Measurements from ENCODE around the gene ADCY4. TPM values are rescaled to one million over a fixed set of nuclear protein-coding genes. Genes with fewer than 3 reads are reported as not detected.

ADCY4 gene
- total and polyA plus RNA-seq, 2 of the 13 experiments (the other 11 are each of a cell fraction or from before 2014, with no cell fraction given): 0.03 TPM; not detected in 1

- no peak for TF ChIP-seq SP2 (CRISPR knock-in tag; IDR thresholded peaks at IDR 0.05)
- peak; percentile 63 for TF ChIP-seq RBM22 (optimal IDR thresholded peaks at IDR 0.05; ENCODE audit: low read length)
- no peak for TF ChIP-seq KIAA2018 (CRISPR knock-in tag; IDR thresholded peaks at IDR 0.05; ENCODE audit: borderline replicate concordance)
- no peak for TF ChIP-seq ZNF512B (CRISPR knock-in tag; IDR thresholded peaks at IDR 0.05; ENCODE audit: borderline replicate concordance)
- TF ChIP-seq ZNF430 (CRISPR knock-in tag; IDR thresholded peaks at IDR 0.05): peak; percentile 76; the same call in 1 of the 2 replicates
- peak; percentile 63 for TF ChIP-seq GATAD2A (CRISPR knock-in tag; IDR thresholded peaks at IDR 0.05)
- TF ChIP-seq, protein P1, sequence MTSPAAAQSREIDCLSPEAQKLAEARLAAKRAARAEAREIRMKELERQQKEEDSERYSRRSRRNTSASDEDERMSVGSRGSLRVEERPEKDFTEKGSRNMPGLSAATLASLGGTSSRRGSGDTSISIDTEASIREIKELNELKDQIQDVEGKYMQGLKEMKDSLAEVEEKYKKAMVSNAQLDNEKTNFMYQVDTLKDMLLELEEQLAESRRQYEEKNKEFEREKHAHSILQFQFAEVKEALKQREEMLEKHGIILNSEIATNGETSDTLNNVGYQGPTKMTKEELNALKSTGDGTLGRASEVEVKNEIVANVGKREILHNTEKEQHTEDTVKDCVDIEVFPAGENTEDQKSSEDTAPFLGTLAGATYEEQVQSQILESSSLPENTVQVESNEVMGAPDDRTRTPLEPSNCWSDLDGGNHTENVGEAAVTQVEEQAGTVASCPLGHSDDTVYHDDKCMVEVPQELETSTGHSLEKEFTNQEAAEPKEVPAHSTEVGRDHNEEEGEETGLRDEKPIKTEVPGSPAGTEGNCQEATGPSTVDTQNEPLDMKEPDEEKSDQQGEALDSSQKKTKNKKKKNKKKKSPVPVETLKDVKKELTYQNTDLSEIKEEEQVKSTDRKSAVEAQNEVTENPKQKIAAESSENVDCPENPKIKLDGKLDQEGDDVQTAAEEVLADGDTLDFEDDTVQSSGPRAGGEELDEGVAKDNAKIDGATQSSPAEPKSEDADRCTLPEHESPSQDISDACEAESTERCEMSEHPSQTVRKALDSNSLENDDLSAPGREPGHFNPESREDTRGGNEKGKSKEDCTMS (CRISPR knock-in tag; conservative IDR thresholded peaks at IDR 0.05): no peak
- no peak for TF ChIP-seq HHEX (CRISPR knock-in tag; IDR thresholded peaks at IDR 0.05)
- TF ChIP-seq KLF9 (CRISPR knock-in tag; IDR thresholded peaks at IDR 0.05; ENCODE audit: low read depth): 0 out of 2 replicates have a peak, but pooled peaks have one; percentile 26
- no peak for TF ChIP-seq ZNF550 (CRISPR knock-in tag; IDR thresholded peaks at IDR 0.05; ENCODE audit: borderline replicate concordance)
- no peak for TF ChIP-seq HMG20A (CRISPR knock-in tag; IDR thresholded peaks at IDR 0.05; ENCODE audit: borderline replicate concordance)
- TF ChIP-seq ZNF710 (CRISPR knock-in tag; IDR thresholded peaks at IDR 0.05; ENCODE audit: borderline replicate concordance): no peak
- no peak for TF ChIP-seq ZNF333 (CRISPR knock-in tag; IDR thresholded peaks at IDR 0.05; ENCODE audit: borderline replicate concordance)
Observed at GRCh38 chr14:24297190-24297964, 37.5 kb downstream of the ADCY4 start (continued).

Measured in HepG2 (cell line).